Neuronal stem cell (in vitro differentiated cells): ENCODE measurements around the gene SIGLEC1.

Source experiments
- DNase-seq: peaks from one replicate; pipeline ENCODE4 v3.0.0-alpha.2; 2013; ENCODE audit warnings: low spot score
- H2AFZ ChIP-seq: one replicate; pipeline ENCODE4 v1.6.1; 2013; ENCODE audit warnings: mild to moderate bottlenecking, low read length, inconsistent platforms
- H2AK5ac ChIP-seq: 2 replicates; pipeline ENCODE4 v1.6.1; 2013; ENCODE audit warnings: low read depth, mild to moderate bottlenecking, inconsistent platforms, low read length, moderate library complexity, mixed read lengths
- H2BK120ac ChIP-seq: 2 replicates; pipeline ENCODE4 v1.6.1; 2013; ENCODE audit warnings: low read depth, mild to moderate bottlenecking, inconsistent platforms, low read length, moderate library complexity, mixed read lengths
- H2BK12ac ChIP-seq: one replicate; pipeline ENCODE4 v1.6.1; 2013; ENCODE audit warnings: low read length, inconsistent platforms
- H2BK15ac ChIP-seq: 2 replicates; pipeline ENCODE4 v1.6.1; 2013; ENCODE audit warnings: mild to moderate bottlenecking, low read length, inconsistent platforms, mixed read lengths
- H2BK5ac ChIP-seq: one replicate; pipeline ENCODE4 v1.6.1; 2013; ENCODE audit warnings: inconsistent platforms, mild to moderate bottlenecking, low read length, moderate library complexity
- H3K14ac ChIP-seq: one replicate; pipeline ENCODE4 v1.6.1; 2013; ENCODE audit warnings: low read length, inconsistent platforms
- H3K18ac ChIP-seq: 2 replicates; pipeline ENCODE4 v1.6.1; 2013; ENCODE audit warnings: low read length, inconsistent platforms
- H3K23ac ChIP-seq: 2 replicates; pipeline ENCODE4 v1.6.1; 2013; ENCODE audit warnings: low read depth, mild to moderate bottlenecking, mixed read lengths, low read length, inconsistent platforms; ENCODE audit not compliant: poor library complexity
- H3K27ac ChIP-seq: replicated peaks from 3 replicates; pipeline ENCODE4 v1.5.1; 2013; ENCODE audit warnings: low read length, inconsistent platforms
- H3K27me3 ChIP-seq, 3 experiments: 2 replicates each; pipeline ENCODE4 v1.6.1; 2013; ENCODE audit warnings: low read length in 3 of 3, mild to moderate bottlenecking in 2 of 3, inconsistent platforms in 1 of 3, low read depth in 1 of 3, mixed read lengths in 1 of 3, moderate library complexity in 1 of 3; ENCODE audit not compliant: control insufficient read depth in 3 of 3, insufficient read depth in 3 of 3
- H3K36me3 ChIP-seq, 2 donors: replicated peaks in 1 of 2; 2 replicates each; pipeline ENCODE4 v1.6.1; 2013; ENCODE audit warnings: low read length in 2 of 2; ENCODE audit not compliant: control insufficient read depth in 2 of 2, insufficient read depth in 2 of 2
- H3K4ac ChIP-seq: 2 replicates; pipeline ENCODE4 v1.6.1; 2013; ENCODE audit warnings: inconsistent platforms, mild to moderate bottlenecking, low read length, moderate library complexity
- H3K4me1 ChIP-seq, 2 donors: 1 replicate in 1 of 2; 2 replicates in 1 of 2; pipeline ENCODE4 v1.6.1; 2013; ENCODE audit warnings: low read length in 2 of 2, low read depth in 1 of 2; ENCODE audit not compliant: control insufficient read depth in 2 of 2, insufficient read depth in 1 of 2
- H3K4me2 ChIP-seq: one replicate; pipeline ENCODE4 v1.6.1; 2013; ENCODE audit warnings: mild to moderate bottlenecking, low read length, inconsistent platforms; ENCODE audit not compliant: insufficient read depth, poor library complexity, severe bottlenecking
- H3K4me3 ChIP-seq, 2 donors: 2 replicates each; pipeline ENCODE4 v1.5.1; 2013; ENCODE audit warnings: low read length in 2 of 2, mild to moderate bottlenecking in 2 of 2, inconsistent platforms in 1 of 2, moderate library complexity in 1 of 2
- H3K79me1 ChIP-seq: one replicate; pipeline ENCODE4 v1.6.1; 2013; ENCODE audit warnings: low read depth, mild to moderate bottlenecking, inconsistent platforms, low read length, moderate library complexity
- H3K9ac ChIP-seq: one replicate; pipeline ENCODE4 v1.6.1; 2013; ENCODE audit warnings: mild to moderate bottlenecking, low read depth, low read length, inconsistent platforms; ENCODE audit not compliant: poor library complexity
- H3K9me3 ChIP-seq, 2 donors: replicated peaks in 1 of 2; 2 replicates each; pipeline versions ENCODE3 to v1.6.1; 2013; ENCODE audit warnings: low read length in 2 of 2, mild to moderate bottlenecking in 2 of 2, inconsistent platforms in 1 of 2, low read depth in 1 of 2, mixed read lengths in 1 of 2, moderate library complexity in 1 of 2; ENCODE audit not compliant: control insufficient read depth in 2 of 2, insufficient read depth in 1 of 2
- H4K8ac ChIP-seq: one replicate; pipeline ENCODE4 v1.6.1; 2013; ENCODE audit warnings: low read depth, mild to moderate bottlenecking, inconsistent platforms, low read length, moderate library complexity
- H4K91ac ChIP-seq: one replicate; pipeline ENCODE4 v1.6.1; 2013; ENCODE audit warnings: low read length, low read depth, mild to moderate bottlenecking, inconsistent platforms; ENCODE audit not compliant: poor library complexity
- WGBS, 2 donors: extraction: QIAGEN DNeasy Blood & Tissue Kit; methylation state at CpG; one replicate each; pipeline ENCODE4 v1.1.7; 2013; ENCODE audit warnings: missing lambda C conversion rate in 2 of 2, mixed read lengths in 1 of 2; ENCODE audit not compliant: insufficient read length in 2 of 2, insufficient replicate concordance in 1 of 2; ENCODE audit errors: extremely low coverage in 2 of 2; 5-methylcytosine and 5-hydroxymethylcytosine counted together

SIGLEC1 gene

GRCh38 chr20:3705491-3705969, 6.9 kb downstream of the SIGLEC1 start:
- Histone ChIP-seq H2BK5ac (no peak overlapping the region), H3K9ac (peak overlapping the region; percentile 50), H2AK5ac (no peak overlapping the region), H4K91ac (no peak overlapping the region), H2BK12ac (peak overlapping the region; percentile 53), H3K4me2 (no peak overlapping the region), H3K36me3 (no peaks in the 10 kb centered on the region), H3K79me1 (no peaks in the 10 kb centered on the region), H3K4ac (no peak overlapping the region), H2AFZ (no peak overlapping the region), H3K18ac (peak overlapping the region; percentile 89), H3K9me3 (no peaks in the 10 kb centered on the region), H3K27me3 (no peaks in the 10 kb centered on the region), H2BK120ac (peak overlapping the region; percentile 49), H2BK15ac (no peak overlapping the region), H4K8ac (no peak overlapping the region), H3K4me3 (no peak overlapping the region), H3K23ac (no peak overlapping the region), H3K14ac (no peak overlapping the region), H3K4me1 (no peaks in the 10 kb centered on the region), H3K27ac (no peak overlapping the region)
- no peak for DNase-seq
- no CpG with 5 or more reads among the region's 14 CpGs for WGBS, 2 donors

- H2BK5ac ChIP-seq: no peak overlapping the region
- no peak for DNase-seq
- no peak overlapping the region for H2BK120ac ChIP-seq
- H3K14ac ChIP-seq: no peak overlapping the region
- H3K18ac ChIP-seq: no peak overlapping the region
- no peaks in the 10 kb centered on the region for H3K27me3 ChIP-seq
- H3K27ac ChIP-seq: no peak overlapping the region
- no peak overlapping the region for H4K91ac ChIP-seq
- no peak overlapping the region for H4K8ac ChIP-seq
- no peaks in the 10 kb centered on the region for H3K4me1 ChIP-seq
- no peaks in the 10 kb centered on the region for H3K79me1 ChIP-seq
- no peaks in the 10 kb centered on the region for H3K36me3 ChIP-seq
- no peak overlapping the region for H3K23ac ChIP-seq
- no peak overlapping the region for H2AK5ac ChIP-seq
- H3K9me3 ChIP-seq: no peaks in the 10 kb centered on the region
- H2AFZ ChIP-seq: no peak overlapping the region
- no peak overlapping the region for H2BK12ac ChIP-seq
- no peak overlapping the region for H3K4me2 ChIP-seq
- no peak overlapping the region for H3K4me3 ChIP-seq
- H2BK15ac ChIP-seq: no peak overlapping the region
- H3K4ac ChIP-seq: no peak overlapping the region
- no CpG with 5 or more reads among the region's 5 CpGs for WGBS, 2 donors
- H3K9ac ChIP-seq: no peak overlapping the region
Observed at GRCh38 chr20:3704087-3704486, 8.3 kb downstream of the SIGLEC1 start.

GRCh38 chr20:3702611-3703391, 9.6 kb downstream of the SIGLEC1 start:
- no peak overlapping the region for H3K27ac ChIP-seq
- no peak for DNase-seq
- peaks cover 0 to 6% (median 0%) of the 10 kb centered on the region in 3 experiments for H3K27me3 ChIP-seq
- no peaks in the 10 kb centered on the region for H3K79me1 ChIP-seq
- no peak overlapping the region for H2AFZ ChIP-seq
- H3K18ac ChIP-seq: peak overlapping the region; percentile 46
- H3K9me3 ChIP-seq: no peaks in the 10 kb centered on the region
- H3K23ac ChIP-seq: no peak overlapping the region
- H4K91ac ChIP-seq: no peak overlapping the region
- H2BK15ac ChIP-seq: no peak overlapping the region
- H2AK5ac ChIP-seq: no peak overlapping the region
- H2BK5ac ChIP-seq: no peak overlapping the region
- H3K4ac ChIP-seq: no peak overlapping the region
- no peak overlapping the region for H4K8ac ChIP-seq
- H3K14ac ChIP-seq: no peak overlapping the region
- H3K4me3 ChIP-seq: no peak overlapping the region
- H3K4me2 ChIP-seq: no peak overlapping the region
- no peak overlapping the region for H3K9ac ChIP-seq
- no peak overlapping the region for H2BK120ac ChIP-seq
- no CpG with 5 or more reads among the region's 11 CpGs for WGBS, 2 donors
- H3K36me3 ChIP-seq: no peaks in the 10 kb centered on the region
- no peaks in the 10 kb centered on the region for H3K4me1 ChIP-seq
- no peak overlapping the region for H2BK12ac ChIP-seq

GRCh38 chr20:3701061-3701998, 11.1 kb downstream of the SIGLEC1 start:
- Histone ChIP-seq H3K14ac (no peak overlapping the region), H3K23ac (peak overlapping the region; percentile 76), H3K4me1 (no peaks in the 10 kb centered on the region), H2BK120ac (no peak overlapping the region), H3K79me1 (no peaks in the 10 kb centered on the region), H3K9me3 (peaks cover 0 to 4% of the 10 kb centered on the region in 2 donors), H4K8ac (no peak overlapping the region), H3K4me3 (no peak overlapping the region), H2BK15ac (no peak overlapping the region), H3K4me2 (no peak overlapping the region), H2BK12ac (no peak overlapping the region), H2AK5ac (peak overlapping the region; percentile 17), H3K27ac (no peak overlapping the region), H4K91ac (no peak overlapping the region), H3K27me3 (peaks cover 0 to 6% (median 0%) of the 10 kb centered on the region in 3 experiments), H3K18ac (peak overlapping the region; percentile 41), H2BK5ac (no peak overlapping the region), H3K36me3 (no peaks in the 10 kb centered on the region), H3K4ac (no peak overlapping the region), H2AFZ (no peak overlapping the region), H3K9ac (peak overlapping the region; percentile 32)
- no CpG with 5 or more reads among the region's 13 CpGs for WGBS, 2 donors
- no peak for DNase-seq
